ENCODE results near the gene CEP250. TPM values are rescaled to one million over a fixed set of nuclear protein-coding genes. Genes with fewer than 3 reads are reported as not detected.
A peak's percentile ranks its signal among the peaks of the same experiment; 100 is the strongest.

CEP250 gene
- total RNA-seq, 2 experiments from 2014 or later, result 31.6 to 74.4 TPM

DNA sequence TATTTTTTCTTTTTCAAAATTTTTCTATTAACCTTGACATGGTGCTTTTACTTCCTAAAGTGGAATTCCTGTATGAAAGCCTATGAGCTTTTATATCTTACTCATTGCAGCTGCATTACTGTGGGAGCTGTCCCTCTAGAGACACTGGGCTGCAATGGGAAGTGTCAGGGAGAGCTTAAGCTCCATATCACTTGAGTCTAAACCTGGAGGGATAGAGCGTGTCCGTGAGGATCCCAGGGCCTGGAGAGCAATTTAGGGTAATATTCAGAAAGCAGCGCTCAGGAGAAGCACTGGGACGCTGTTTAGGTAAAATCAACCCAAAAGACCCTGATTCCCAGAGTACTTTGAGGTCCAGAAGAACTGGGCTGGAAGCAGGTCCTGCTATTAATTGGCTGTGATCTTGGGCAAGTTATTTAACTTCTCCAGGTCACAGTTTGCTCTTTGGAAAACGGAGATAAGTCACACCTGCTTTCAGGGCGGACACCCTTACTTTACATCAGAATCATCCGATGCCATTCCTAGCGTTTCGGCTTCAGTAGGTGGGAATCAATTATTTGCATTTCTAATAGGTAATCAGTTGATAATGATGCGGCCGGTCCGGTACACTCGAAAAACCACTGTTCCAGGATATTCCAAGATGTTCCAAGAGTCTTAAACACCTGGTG lies 85.9 kb downstream of the CEP250 start:
- peaks cover 11% of the 10 kb centered on the region for H3K36me3 ChIP-seq (ENCODE audit: insufficient read depth, low read length)
- no peak for DNase-seq (ENCODE audit: low spot score)
- peak overlapping the region; percentile 72 for H3K4me2 ChIP-seq (ENCODE audit: low read length)
- intact Hi-C loops (cut with micrococcal nuclease; ENCODE audit: unreplicated experiment), result loop anchor here (5.0 kb wide), 1 partner anchor 76 kb away; the partner anchor contains the start of gene SPAG4
- no TSS peak for BruUV-seq (replicated peaks)
- H3K79me2 ChIP-seq (ENCODE audit: insufficient read depth, low read depth, low read length), result peaks cover 4% of the 10 kb centered on the region; the same call in 1 of the 2 replicates
- no peaks in the 10 kb centered on the region for H3K9me2 ChIP-seq (ENCODE audit: insufficient read depth, low read length)
- ChIA-PET POLR2A (interaction anchor here (0.6 to 2.4 kb wide), 7 partner anchors 8 to 348 kb away, joined by 3 to 6 read pairs (median 3); no protein-coding TSS in a partner anchor), CTCF (ENCODE audit: unreplicated experiment) (interaction anchor here (1.9 kb wide), 1 partner anchor 50 kb away, joined by 5 read pairs; no protein-coding TSS in a partner anchor)
- H2AFZ ChIP-seq (ENCODE audit: low read length), result peak overlapping the region; percentile 83; the same call in 1 of the 2 replicates
- H3K4me1 ChIP-seq (ENCODE audit: insufficient read depth, low read length, poor library complexity, severe bottlenecking), result peaks cover 25% of the 10 kb centered on the region
- H3K4me3 ChIP-seq (ENCODE audit: low read depth, low read length, poor library complexity, severe bottlenecking), result peak overlapping the region; percentile 84
- H4K20me1 ChIP-seq (ENCODE audit: insufficient read depth, low read length), result no peaks in the 10 kb centered on the region
- no peak overlapping the region for H3K27ac ChIP-seq (ENCODE audit: low read depth, low read length, poor library complexity, severe bottlenecking)
- no peaks in the 10 kb centered on the region for H3K9me3 ChIP-seq (ENCODE audit: low read length)
- TF ChIP-seq, protein P1, sequence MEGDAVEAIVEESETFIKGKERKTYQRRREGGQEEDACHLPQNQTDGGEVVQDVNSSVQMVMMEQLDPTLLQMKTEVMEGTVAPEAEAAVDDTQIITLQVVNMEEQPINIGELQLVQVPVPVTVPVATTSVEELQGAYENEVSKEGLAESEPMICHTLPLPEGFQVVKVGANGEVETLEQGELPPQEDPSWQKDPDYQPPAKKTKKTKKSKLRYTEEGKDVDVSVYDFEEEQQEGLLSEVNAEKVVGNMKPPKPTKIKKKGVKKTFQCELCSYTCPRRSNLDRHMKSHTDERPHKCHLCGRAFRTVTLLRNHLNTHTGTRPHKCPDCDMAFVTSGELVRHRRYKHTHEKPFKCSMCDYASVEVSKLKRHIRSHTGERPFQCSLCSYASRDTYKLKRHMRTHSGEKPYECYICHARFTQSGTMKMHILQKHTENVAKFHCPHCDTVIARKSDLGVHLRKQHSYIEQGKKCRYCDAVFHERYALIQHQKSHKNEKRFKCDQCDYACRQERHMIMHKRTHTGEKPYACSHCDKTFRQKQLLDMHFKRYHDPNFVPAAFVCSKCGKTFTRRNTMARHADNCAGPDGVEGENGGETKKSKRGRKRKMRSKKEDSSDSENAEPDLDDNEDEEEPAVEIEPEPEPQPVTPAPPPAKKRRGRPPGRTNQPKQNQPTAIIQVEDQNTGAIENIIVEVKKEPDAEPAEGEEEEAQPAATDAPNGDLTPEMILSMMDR (conservative IDR thresholded peaks at IDR 0.05; ENCODE audit: low read length), result no peak
- no peak for TF ChIP-seq EZH2phosphoT487 (IDR thresholded peaks at IDR 0.05; ENCODE audit: borderline replicate concordance, low read depth, low read length)

DNA sequence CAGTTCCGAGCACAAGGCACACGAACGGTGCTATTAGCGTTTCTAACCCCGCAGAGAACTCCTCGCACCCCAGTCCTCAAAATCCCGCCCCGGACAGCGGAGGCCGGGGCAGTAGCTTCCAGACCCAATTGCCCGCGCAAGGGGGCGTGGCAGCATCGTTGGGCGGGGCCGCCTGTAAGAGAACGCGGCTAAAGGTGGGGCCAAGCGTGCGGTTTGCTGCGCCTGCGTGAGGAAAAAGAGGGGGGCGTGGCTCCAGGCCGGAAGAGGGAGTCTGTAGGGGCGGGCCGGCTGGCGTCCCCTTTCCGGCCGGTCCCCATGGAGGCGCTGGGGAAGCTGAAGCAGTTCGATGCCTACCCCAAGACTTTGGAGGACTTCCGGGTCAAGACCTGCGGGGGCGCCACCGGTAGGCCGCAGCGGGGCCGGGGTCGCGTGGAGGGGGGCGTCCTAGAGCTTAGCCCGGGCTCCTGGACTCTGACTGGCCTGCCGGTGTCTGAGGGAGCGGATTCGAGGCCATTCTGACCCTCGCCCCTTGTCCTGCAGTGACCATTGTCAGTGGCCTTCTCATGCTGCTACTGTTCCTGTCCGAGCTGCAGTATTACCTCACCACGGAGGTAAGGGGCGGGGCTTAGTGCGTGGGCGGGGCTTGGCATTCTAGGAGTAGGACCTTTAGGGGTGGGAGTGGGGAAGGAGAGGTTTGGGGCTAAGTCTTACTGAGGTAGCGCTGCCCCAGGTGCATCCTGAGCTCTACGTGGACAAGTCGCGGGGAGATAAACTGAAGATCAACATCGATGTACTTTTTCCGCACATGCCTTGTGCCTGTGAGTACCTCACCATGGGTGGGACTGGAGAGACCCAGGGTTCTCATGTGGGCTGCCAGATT lies 86.6 kb downstream of the CEP250 start, which contains the start of gene ERGIC3:
ERGIC3 (plus strand) TSS at position 296 of the 880 bp plus-strand sequence; CDS start at position 316, 20 bp downstream.
- H3K36me3 ChIP-seq (ENCODE audit: insufficient read depth, low read length), result peaks cover 11% of the 10 kb centered on the region
- POLR2A ChIA-PET, result interaction anchor here (0.6 to 2.4 kb wide), 10 partner anchors 9 to 347 kb away, joined by 3 to 6 read pairs (median 3); no protein-coding TSS in a partner anchor
- BruUV-seq (replicated peaks), result no TSS peak
- H3K4me2 ChIP-seq (ENCODE audit: low read length), result peak within 1 kb of the TSS; percentile 72
- peak; percentile 97 for DNase-seq (ENCODE audit: low spot score)
- no peaks in the 10 kb centered on the region for H3K9me2 ChIP-seq (ENCODE audit: insufficient read depth, low read length)
- peaks cover 4% of the 10 kb centered on the region; the same call in 1 of the 2 replicates for H3K79me2 ChIP-seq (ENCODE audit: insufficient read depth, low read depth, low read length)
- no peaks in the 10 kb centered on the region for H3K9me3 ChIP-seq (ENCODE audit: low read length)
- H2AFZ ChIP-seq (ENCODE audit: low read length), result peak within 1 kb of the TSS; percentile 83; the same call in 1 of the 2 replicates
- H3K4me1 ChIP-seq (ENCODE audit: insufficient read depth, low read length, poor library complexity, severe bottlenecking), result peaks cover 25% of the 10 kb centered on the region
- no peaks in the 10 kb centered on the region for H4K20me1 ChIP-seq (ENCODE audit: insufficient read depth, low read length)
- CTCF ChIA-PET (ENCODE audit: unreplicated experiment), result interaction anchor here (1.5 to 1.9 kb wide), 2 partner anchors 28 to 51 kb away, joined by 4 to 5 read pairs; no protein-coding TSS in a partner anchor
- intact Hi-C loops (cut with micrococcal nuclease; ENCODE audit: unreplicated experiment), result loop anchor here (5.0 kb wide), 1 partner anchor 75 kb away; the partner anchor contains the start of gene SPAG4
- TF ChIP-seq, protein P1 (conservative IDR thresholded peaks at IDR 0.05; ENCODE audit: low read length), result no peak
- no peak for TF ChIP-seq EZH2phosphoT487 (IDR thresholded peaks at IDR 0.05; ENCODE audit: borderline replicate concordance, low read depth, low read length)
- H3K27ac ChIP-seq (ENCODE audit: low read depth, low read length, poor library complexity, severe bottlenecking), result peak within 1 kb of the TSS; percentile 43
- peak within 1 kb of the TSS; percentile 84 for H3K4me3 ChIP-seq (ENCODE audit: low read depth, low read length, poor library complexity, severe bottlenecking)

All from OCI-LY7 (cell line).